Subcutaneous abdominal adipose tissue (tissue), 5 donors: Measurements from ENCODE around the gene SLC29A1.

Source experiments
- H3K27ac ChIP-seq: one replicate; pipeline ENCODE4 v1.7.0; 2013; ENCODE audit warnings: low read depth, mild to moderate bottlenecking, inconsistent platforms, low read length, moderate library complexity
- H3K27me3 ChIP-seq, 5 donors: one replicate each; pipeline ENCODE4 v1.7.0; 2013; ENCODE audit warnings: low read length in 5 of 5, inconsistent platforms in 1 of 5; ENCODE audit not compliant: control insufficient read depth in 5 of 5, insufficient read depth in 4 of 5
- H3K36me3 ChIP-seq, 5 donors: one replicate each; pipeline ENCODE4 v1.7.0; 2013; ENCODE audit warnings: low read length in 5 of 5; ENCODE audit not compliant: control insufficient read depth in 5 of 5, insufficient read depth in 5 of 5
- H3K4me1 ChIP-seq, 5 donors: one replicate each; pipeline ENCODE4 v1.7.0; 2013; ENCODE audit warnings: low read length in 5 of 5, mild to moderate bottlenecking in 3 of 5, moderate library complexity in 1 of 5; ENCODE audit not compliant: control insufficient read depth in 5 of 5, insufficient read depth in 5 of 5
- H3K4me3 ChIP-seq, 5 donors: one replicate each; pipeline ENCODE4 v1.7.0; 2013; ENCODE audit warnings: low read length in 5 of 5, low read depth in 1 of 5
- H3K9ac ChIP-seq, 5 donors: one replicate each; pipeline ENCODE4 v1.7.0; 2013; ENCODE audit warnings: low read length in 5 of 5, mild to moderate bottlenecking in 4 of 5, moderate library complexity in 3 of 5
- H3K9me3 ChIP-seq, 5 donors: one replicate each; pipeline ENCODE4 v1.7.0; 2013; ENCODE audit warnings: low read length in 5 of 5; ENCODE audit not compliant: control insufficient read depth in 5 of 5
- donor health status: healthy.
- donor health status: healthy.
- donor health status: healthy.
- donor health status: healthy.
- donor health status: healthy.

Gene SLC29A1

GRCh38 chr6:44223319-44224028 is at the start of gene SLC29A1:
TSS of gene SLC29A1 (plus strand) at chr6:44223595. CDS start at chr6:44227314, 3,719 bp downstream.
- H3K27ac ChIP-seq: peak within 1 kb of the TSS; percentile 99
- H3K9me3 ChIP-seq: no peaks in the 10 kb centered on the region
- H3K4me3 ChIP-seq: peak within 1 kb of the TSS; percentile 64 to 86 (median 75)
- peaks cover 0 to 12% (median 6%) of the 10 kb centered on the region in 5 donors for H3K36me3 ChIP-seq
- H3K9ac ChIP-seq: peak within 1 kb of the TSS; percentile 56 to 81 (median 59)
- peaks cover 27 to 94% (median 86%) of the 10 kb centered on the region in 5 donors for H3K4me1 ChIP-seq
- H3K27me3 ChIP-seq: no peaks in the 10 kb centered on the region

- H3K27ac ChIP-seq: peak overlapping the region; percentile 79
- peaks cover 0 to 2% (median 0%) of the 10 kb centered on the region in 5 donors for H3K27me3 ChIP-seq
- no peak overlapping the region for H3K9ac ChIP-seq
- H3K9me3 ChIP-seq: no peaks in the 10 kb centered on the region
- H3K4me3 ChIP-seq: peak overlapping the region in 4 of 5 donors; percentile 31 to 48 (median 35)
- H3K4me1 ChIP-seq: peaks cover 8 to 52% (median 43%) of the 10 kb centered on the region in 5 donors
- no peaks in the 10 kb centered on the region for H3K36me3 ChIP-seq
Measured at GRCh38 chr6:44176130-44176761, 47.1 kb upstream of the SLC29A1 start.

GRCh38 chr6:44176762-44177509 is 46.5 kb upstream of the SLC29A1 start:
- Histone ChIP-seq H3K36me3 (no peaks in the 10 kb centered on the region), H3K4me1 (peaks cover 8 to 52% (median 43%) of the 10 kb centered on the region in 5 donors), H3K9me3 (no peaks in the 10 kb centered on the region), H3K9ac (peak overlapping the region in 1 of 5 donors; percentile 56), H3K27me3 (peaks cover 0 to 2% (median 0%) of the 10 kb centered on the region in 5 donors), H3K4me3 (peak overlapping the region in 4 of 5 donors; percentile 31 to 48 (median 35)), H3K27ac (peak overlapping the region; percentile 79)

GRCh38 chr6:44177691-44178423 is 45.5 kb upstream of the SLC29A1 start:
- Histone ChIP-seq H3K9ac (no peak overlapping the region), H3K27me3 (no peaks in the 10 kb centered on the region), H3K4me1 (peaks cover 5 to 47% (median 36%) of the 10 kb centered on the region in 5 donors), H3K4me3 (no peak overlapping the region), H3K9me3 (no peaks in the 10 kb centered on the region), H3K27ac (peak overlapping the region; percentile 79), H3K36me3 (no peaks in the 10 kb centered on the region)

- Histone ChIP-seq H3K4me3 (no peak overlapping the region), H3K27me3 (no peaks in the 10 kb centered on the region), H3K4me1 (peaks cover 3 to 45% (median 31%) of the 10 kb centered on the region in 5 donors), H3K9me3 (no peaks in the 10 kb centered on the region), H3K27ac (peak overlapping the region; percentile 79), H3K36me3 (no peaks in the 10 kb centered on the region), H3K9ac (no peak overlapping the region)
Measured at GRCh38 chr6:44178424-44179071, 44.8 kb upstream of the SLC29A1 start.

GRCh38 chr6:44179072-44179536 is 44.3 kb upstream of the SLC29A1 start:
- Histone ChIP-seq H3K27ac (peak overlapping the region; percentile 79), H3K9ac (no peak overlapping the region), H3K4me1 (peaks cover 3 to 49% (median 31%) of the 10 kb centered on the region in 5 donors), H3K4me3 (no peak overlapping the region), H3K27me3 (no peaks in the 10 kb centered on the region), H3K9me3 (no peaks in the 10 kb centered on the region), H3K36me3 (no peaks in the 10 kb centered on the region)

GRCh38 chr6:44179648-44180047 is 43.7 kb upstream of the SLC29A1 start:
- Histone ChIP-seq H3K9me3 (no peaks in the 10 kb centered on the region), H3K27ac (peak overlapping the region; percentile 72), H3K9ac (no peak overlapping the region), H3K36me3 (no peaks in the 10 kb centered on the region), H3K27me3 (no peaks in the 10 kb centered on the region), H3K4me3 (no peak overlapping the region), H3K4me1 (peaks cover 3 to 49% (median 31%) of the 10 kb centered on the region in 5 donors)

GRCh38 chr6:44180406-44180805 is 43.0 kb upstream of the SLC29A1 start:
- H3K9ac ChIP-seq: no peak overlapping the region
- no peak overlapping the region for H3K4me3 ChIP-seq
- no peak overlapping the region for H3K27ac ChIP-seq
- H3K36me3 ChIP-seq: no peaks in the 10 kb centered on the region
- H3K9me3 ChIP-seq: no peaks in the 10 kb centered on the region
- no peaks in the 10 kb centered on the region for H3K27me3 ChIP-seq
- peaks cover 3 to 49% (median 31%) of the 10 kb centered on the region in 5 donors for H3K4me1 ChIP-seq

- H3K4me1 ChIP-seq: peaks cover 3 to 50% (median 31%) of the 10 kb centered on the region in 5 donors
- no peak overlapping the region for H3K27ac ChIP-seq
- no peaks in the 10 kb centered on the region for H3K36me3 ChIP-seq
- H3K9me3 ChIP-seq: no peaks in the 10 kb centered on the region
- H3K27me3 ChIP-seq: no peaks in the 10 kb centered on the region
- H3K9ac ChIP-seq: no peak overlapping the region
- H3K4me3 ChIP-seq: no peak overlapping the region
Measured at GRCh38 chr6:44180886-44181285, 42.5 kb upstream of the SLC29A1 start.
